Measurements from ENCODE around the gene RBM19.

DNA sequence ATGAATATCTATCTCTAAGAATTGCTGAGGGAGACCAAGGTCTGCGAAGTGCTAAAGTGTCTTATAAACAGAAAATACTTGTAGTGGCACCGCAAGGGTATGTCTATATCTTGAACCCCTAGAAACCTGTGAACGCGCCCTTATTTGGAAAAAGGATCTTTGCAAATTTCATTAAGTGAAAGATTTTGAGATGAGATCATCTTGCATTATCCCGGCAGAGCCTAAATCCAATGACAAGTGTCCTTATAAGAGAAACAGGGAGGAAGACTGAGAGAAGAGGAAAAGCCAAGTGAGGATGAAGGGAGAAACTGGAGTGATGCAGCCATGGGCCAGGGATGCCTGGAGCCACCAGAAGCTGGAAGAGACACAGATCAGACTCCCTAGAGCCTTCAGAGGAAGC, 27.7 kb downstream of the RBM19 start:
- TF ChIP-seq, protein P1, sequence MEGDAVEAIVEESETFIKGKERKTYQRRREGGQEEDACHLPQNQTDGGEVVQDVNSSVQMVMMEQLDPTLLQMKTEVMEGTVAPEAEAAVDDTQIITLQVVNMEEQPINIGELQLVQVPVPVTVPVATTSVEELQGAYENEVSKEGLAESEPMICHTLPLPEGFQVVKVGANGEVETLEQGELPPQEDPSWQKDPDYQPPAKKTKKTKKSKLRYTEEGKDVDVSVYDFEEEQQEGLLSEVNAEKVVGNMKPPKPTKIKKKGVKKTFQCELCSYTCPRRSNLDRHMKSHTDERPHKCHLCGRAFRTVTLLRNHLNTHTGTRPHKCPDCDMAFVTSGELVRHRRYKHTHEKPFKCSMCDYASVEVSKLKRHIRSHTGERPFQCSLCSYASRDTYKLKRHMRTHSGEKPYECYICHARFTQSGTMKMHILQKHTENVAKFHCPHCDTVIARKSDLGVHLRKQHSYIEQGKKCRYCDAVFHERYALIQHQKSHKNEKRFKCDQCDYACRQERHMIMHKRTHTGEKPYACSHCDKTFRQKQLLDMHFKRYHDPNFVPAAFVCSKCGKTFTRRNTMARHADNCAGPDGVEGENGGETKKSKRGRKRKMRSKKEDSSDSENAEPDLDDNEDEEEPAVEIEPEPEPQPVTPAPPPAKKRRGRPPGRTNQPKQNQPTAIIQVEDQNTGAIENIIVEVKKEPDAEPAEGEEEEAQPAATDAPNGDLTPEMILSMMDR (IDR thresholded peaks at IDR 0.05; ENCODE audit: low read length) = no peak
- TF ChIP-seq EZH2 (optimal IDR thresholded peaks at IDR 0.05; ENCODE audit: low read depth, low read length) = no peak
